Measurements from ENCODE around the gene INHBC.

DNA sequence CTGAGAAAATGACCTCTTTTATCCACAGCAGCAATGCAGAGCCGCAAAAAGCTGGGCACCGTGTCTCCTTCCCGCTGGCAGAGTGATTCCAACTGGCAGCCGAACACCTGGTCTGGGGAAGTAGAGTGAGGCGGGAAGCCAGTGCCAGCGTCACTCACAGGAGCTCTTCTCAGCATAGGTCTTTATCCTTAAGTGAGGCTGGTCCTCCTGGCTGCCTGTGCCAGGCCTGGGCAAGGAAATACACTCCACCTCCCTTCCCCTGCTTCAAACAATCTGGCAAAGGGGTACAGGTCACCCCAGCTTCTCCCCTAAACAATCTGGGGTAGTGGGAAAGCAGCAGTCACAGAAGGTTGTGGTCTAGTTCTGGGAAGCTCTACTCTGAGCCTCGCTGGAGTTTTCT, 40.3 kb downstream of the INHBC start:
- no peak for TF ChIP-seq CTCF (IDR thresholded peaks at IDR 0.05; ENCODE audit: low read depth, low read length)
- no peak for TF ChIP-seq EZH2phosphoT487 (IDR thresholded peaks at IDR 0.05; ENCODE audit: low read depth)
